Neutrophil (primary cell): Measurements from ENCODE around the gene MARS1.
A peak's percentile ranks its signal among the peaks of the same experiment; 100 is the strongest.
"Not testable (repeated sequence)": the region's sequence is repeated elsewhere in the genome, so short reads cannot be mapped to it uniquely, and the experiment has no call there.

Experiments used
- H3K27ac ChIP-seq: fragments of 200-600 bp; sonication (generic); 2 replicates; pipeline ENCODE4 v1.5.1; 2016; ENCODE audit warnings: mild to moderate bottlenecking, moderate library complexity
- H3K27me3 ChIP-seq: fragments of 200-600 bp; sonication (generic); 2 replicates; pipeline ENCODE4 v1.6.0; 2016; ENCODE audit warnings: mild to moderate bottlenecking
- H3K36me3 ChIP-seq: fragments of 200-600 bp; sonication (generic); 2 replicates; pipeline ENCODE4 v1.5.1; 2017
- H3K4me1 ChIP-seq, 2 experiments: fragments of 200-600 bp in 1 of 2; sonication (generic) in 1 of 2; 1 replicate in 1 of 2; 2 replicates in 1 of 2; pipeline versions ENCODE4 v1.5.1 to v1.6.1; 2013 to 2016; ENCODE audit warnings: low read depth in 1 of 2, low read length in 1 of 2, mild to moderate bottlenecking in 1 of 2, moderate library complexity in 1 of 2; ENCODE audit not compliant: control insufficient read depth in 1 of 2, insufficient read depth in 1 of 2
- H3K4me3 ChIP-seq, 2 experiments: fragments of 200-600 bp in 1 of 2; sonication (generic) in 1 of 2; 1 replicate in 1 of 2; 2 replicates in 1 of 2; pipeline ENCODE4 v1.5.1; 2013 to 2016; ENCODE audit warnings: low read depth in 1 of 2, low read length in 1 of 2, mild to moderate bottlenecking in 1 of 2, moderate library complexity in 1 of 2
- H3K9me3 ChIP-seq: fragments of 200-600 bp; sonication (generic); 2 replicates; pipeline ENCODE4 v1.5.1; 2016
- TF ChIP-seq, protein P1 (sequence below): fragments of 200-600 bp; sonication (generic); IDR thresholded peaks from 2 replicates; pipeline ENCODE4 v1.5.1; 2016; ENCODE audit warnings: antibody characterized with exemption

Gene MARS1

DNA sequence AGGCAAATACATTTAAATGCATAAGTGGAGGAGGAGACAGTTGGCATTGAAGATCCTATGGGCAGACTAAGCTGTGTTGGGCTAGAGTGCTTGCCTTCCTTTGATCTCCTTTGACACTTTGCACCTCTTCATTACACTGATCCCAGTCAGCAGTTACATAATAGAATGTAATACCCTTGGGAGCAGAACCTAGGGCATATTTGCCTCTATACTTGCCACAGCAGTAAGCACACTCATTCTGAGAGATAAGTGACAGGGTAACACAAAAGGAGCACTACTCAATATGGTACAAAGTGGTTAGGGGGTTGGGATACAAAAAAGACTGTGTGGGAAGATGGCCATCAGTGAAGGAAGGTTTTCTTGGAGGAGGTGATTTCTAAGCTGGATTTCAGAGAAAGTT, 9.0 kb downstream of the MARS1 start:
- TF ChIP-seq, protein P1, sequence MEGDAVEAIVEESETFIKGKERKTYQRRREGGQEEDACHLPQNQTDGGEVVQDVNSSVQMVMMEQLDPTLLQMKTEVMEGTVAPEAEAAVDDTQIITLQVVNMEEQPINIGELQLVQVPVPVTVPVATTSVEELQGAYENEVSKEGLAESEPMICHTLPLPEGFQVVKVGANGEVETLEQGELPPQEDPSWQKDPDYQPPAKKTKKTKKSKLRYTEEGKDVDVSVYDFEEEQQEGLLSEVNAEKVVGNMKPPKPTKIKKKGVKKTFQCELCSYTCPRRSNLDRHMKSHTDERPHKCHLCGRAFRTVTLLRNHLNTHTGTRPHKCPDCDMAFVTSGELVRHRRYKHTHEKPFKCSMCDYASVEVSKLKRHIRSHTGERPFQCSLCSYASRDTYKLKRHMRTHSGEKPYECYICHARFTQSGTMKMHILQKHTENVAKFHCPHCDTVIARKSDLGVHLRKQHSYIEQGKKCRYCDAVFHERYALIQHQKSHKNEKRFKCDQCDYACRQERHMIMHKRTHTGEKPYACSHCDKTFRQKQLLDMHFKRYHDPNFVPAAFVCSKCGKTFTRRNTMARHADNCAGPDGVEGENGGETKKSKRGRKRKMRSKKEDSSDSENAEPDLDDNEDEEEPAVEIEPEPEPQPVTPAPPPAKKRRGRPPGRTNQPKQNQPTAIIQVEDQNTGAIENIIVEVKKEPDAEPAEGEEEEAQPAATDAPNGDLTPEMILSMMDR: no peak
- H3K36me3 ChIP-seq: peaks cover 71% of the 10 kb centered on the region
- no peaks in the 10 kb centered on the region for H3K27me3 ChIP-seq
- H3K4me1 ChIP-seq: peaks cover 16 to 18% of the 10 kb centered on the region in 2 experiments
- H3K4me3 ChIP-seq: no peak overlapping the region
- H3K9me3 ChIP-seq: no peaks in the 10 kb centered on the region
- no peak overlapping the region for H3K27ac ChIP-seq

DNA sequence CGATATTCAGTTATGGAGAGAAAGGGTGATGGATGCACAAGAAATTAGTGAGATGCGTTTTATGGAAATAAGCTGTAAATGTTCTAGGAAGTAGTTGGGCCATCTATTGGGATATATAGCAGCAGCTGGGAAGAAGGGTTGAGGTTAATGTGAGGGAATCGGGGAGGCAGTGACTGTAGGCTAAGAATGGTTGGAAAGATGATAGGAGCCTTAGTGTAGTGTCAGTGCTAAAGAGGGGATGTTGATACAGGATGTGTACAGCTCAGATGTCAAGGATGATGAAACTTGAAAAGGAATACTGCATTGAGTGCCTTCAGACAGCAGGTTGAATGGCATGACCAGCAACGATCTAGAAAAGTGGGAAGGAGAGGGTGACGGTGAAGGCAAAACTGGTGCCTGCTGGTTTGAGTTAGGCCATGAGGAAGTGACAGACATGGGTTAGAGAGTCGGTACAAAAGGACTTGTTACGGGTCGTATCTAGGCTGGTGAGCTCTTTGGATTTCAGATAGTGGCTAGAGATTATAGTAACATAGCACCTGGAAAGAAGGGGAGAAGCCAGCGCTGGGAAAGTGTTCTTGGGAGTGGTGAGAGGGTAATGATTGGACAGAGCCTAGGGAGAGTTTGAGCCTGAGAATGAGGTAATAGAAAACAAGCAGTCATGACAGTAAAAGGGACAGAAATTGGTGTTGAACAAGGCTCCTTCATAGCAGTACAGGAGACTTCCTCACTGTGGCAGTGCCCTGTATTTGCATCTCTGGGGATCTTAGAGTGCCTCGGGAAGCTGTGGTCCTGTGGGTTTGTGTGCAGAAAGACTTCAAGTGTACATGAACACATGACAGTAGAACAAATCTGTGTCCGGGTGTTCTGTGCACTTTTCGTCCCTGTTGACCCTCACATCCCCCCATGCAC, 9.6 kb downstream of the MARS1 start:
- no peaks in the 10 kb centered on the region for H3K27me3 ChIP-seq
- peak overlapping the region; percentile 35 for H3K27ac ChIP-seq
- peaks cover 71% of the 10 kb centered on the region for H3K36me3 ChIP-seq
- no peaks in the 10 kb centered on the region for H3K9me3 ChIP-seq
- H3K4me3 ChIP-seq: no peak overlapping the region
- peaks cover 16 to 18% of the 10 kb centered on the region in 2 experiments for H3K4me1 ChIP-seq
- TF ChIP-seq, protein P1: no peak

DNA sequence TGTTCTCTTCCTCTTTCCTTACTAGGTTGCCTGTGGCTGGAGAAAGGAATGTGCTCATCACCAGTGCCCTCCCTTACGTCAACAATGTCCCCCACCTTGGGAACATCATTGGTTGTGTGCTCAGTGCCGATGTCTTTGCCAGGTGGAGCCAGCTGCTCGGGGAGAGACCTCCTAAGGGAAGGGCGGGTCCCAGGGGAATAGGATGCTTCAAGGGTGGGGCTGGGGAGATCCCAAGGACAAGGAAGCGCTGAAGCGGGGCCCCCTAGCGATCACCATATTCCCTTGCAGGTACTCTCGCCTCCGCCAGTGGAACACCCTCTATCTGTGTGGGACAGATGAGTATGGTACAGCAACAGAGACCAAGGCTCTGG, 10.2 kb downstream of the MARS1 start:
- H3K4me1 ChIP-seq: peaks cover 16 to 18% of the 10 kb centered on the region in 2 experiments
- no peaks in the 10 kb centered on the region for H3K27me3 ChIP-seq
- no peaks in the 10 kb centered on the region for H3K9me3 ChIP-seq
- H3K36me3 ChIP-seq: peaks cover 72% of the 10 kb centered on the region
- no peak overlapping the region for H3K4me3 ChIP-seq
- TF ChIP-seq, protein P1: no peak
- no peak overlapping the region for H3K27ac ChIP-seq

DNA sequence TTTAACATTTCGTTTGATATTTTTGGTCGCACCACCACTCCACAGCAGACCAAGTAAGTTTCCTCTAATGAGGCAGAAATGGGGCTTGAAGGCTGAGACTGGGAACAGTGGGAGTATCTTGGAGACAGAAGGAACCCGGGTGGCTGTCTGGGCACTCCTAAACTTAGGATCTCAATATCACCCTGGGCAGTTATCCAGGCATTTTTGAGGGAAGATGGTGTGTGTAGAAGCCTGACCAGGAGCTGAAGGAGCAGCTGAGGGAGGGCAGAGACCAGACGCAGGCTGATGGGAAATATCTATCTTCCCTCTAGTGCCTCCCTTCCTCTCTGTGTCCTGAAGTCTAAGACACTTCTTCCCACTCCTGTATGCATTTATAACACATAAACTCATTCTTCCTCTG, 10.7 kb downstream of the MARS1 start:
- peaks cover 76% of the 10 kb centered on the region for H3K36me3 ChIP-seq
- no peaks in the 10 kb centered on the region for H3K9me3 ChIP-seq
- H3K4me3 ChIP-seq: no peak overlapping the region
- TF ChIP-seq, protein P1: no peak
- H3K4me1 ChIP-seq: peaks cover 16 to 18% of the 10 kb centered on the region in 2 experiments
- H3K27ac ChIP-seq: no peak overlapping the region
- H3K27me3 ChIP-seq: no peaks in the 10 kb centered on the region

DNA sequence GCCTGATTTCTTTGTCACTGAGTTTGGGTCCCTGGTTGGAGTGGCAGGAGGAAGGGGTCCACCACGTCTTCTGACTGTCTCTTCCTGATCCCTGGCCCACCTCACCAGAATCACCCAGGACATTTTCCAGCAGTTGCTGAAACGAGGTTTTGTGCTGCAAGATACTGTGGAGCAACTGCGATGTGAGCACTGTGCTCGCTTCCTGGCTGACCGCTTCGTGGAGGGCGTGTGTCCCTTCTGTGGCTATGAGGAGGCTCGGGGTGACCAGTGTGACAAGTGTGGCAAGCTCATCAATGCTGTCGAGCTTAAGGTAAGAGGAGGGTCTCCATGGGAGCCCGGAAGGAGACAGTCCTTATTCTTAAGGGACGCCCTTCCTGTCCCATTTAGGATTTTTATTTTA, 12.3 kb downstream of the MARS1 start:
- H3K4me1 ChIP-seq: peaks cover 16 to 18% of the 10 kb centered on the region in 2 experiments
- H3K27ac ChIP-seq: peak overlapping the region; percentile 68
- no peak overlapping the region for H3K4me3 ChIP-seq
- H3K27me3 ChIP-seq: no peaks in the 10 kb centered on the region
- peaks cover 83% of the 10 kb centered on the region for H3K36me3 ChIP-seq
- H3K9me3 ChIP-seq: no peaks in the 10 kb centered on the region
- TF ChIP-seq, protein P1: no peak

DNA sequence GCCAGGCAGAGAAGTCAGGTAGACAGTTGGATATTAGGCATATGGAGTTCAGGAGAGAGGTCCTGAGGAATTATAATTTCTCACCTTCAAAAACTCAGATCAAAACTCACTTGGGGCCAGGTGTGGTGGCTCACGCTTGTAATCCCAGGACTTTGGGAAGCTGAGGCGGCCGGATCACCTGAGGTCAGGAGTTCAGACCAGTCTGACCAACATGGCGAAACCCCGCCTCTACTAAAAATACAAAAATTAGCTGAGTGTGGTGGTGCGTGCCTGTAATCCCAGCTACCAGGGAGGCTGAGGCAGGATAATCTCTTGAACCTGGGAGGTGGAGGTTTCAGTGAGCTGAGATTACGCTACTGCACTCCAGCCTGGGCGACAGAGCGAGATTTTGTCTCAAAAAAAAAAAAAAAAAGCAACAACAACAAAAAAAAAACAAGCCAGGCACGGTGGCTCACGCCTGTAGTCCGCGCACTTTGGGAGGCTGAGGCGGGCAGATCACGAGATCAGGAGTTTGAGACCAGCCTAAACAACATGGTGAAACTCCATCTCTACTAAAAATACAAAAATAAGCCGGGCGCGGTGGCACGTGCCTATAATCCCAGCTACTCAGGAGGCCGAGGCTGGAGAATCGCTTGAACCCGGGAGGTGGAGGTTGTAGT, 14.6 kb downstream of the MARS1 start:
- H3K4me1 ChIP-seq: peaks cover 16 to 18% of the 10 kb centered on the region in 2 experiments
- H3K36me3 ChIP-seq: peaks cover 85% of the 10 kb centered on the region
- not testable (repeated sequence) for H3K4me3 ChIP-seq, H3K27ac ChIP-seq, H3K9me3 ChIP-seq, H3K27me3 ChIP-seq

DNA sequence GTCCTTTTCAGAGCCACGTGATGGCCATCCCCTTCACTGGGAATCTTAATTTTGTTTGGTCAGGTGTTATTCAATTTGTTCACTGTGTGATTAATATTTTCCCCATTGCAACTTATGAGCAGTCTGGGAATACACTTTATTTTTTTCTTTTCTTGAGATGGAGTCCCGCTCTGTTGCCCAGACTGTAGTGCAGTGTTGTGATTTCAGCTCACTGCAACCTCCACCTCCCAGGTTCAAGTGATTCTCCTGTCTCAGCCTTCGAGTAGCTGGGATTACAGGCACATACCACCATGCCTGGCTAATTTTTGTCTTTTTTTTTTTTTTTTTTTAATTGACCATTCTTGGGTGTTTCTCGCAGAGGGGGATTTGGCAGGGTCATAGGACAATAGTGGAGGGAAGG, 18.7 kb downstream of the MARS1 start:
- H3K27ac ChIP-seq, H3K27me3 ChIP-seq, H3K4me3 ChIP-seq, H3K9me3 ChIP-seq, H3K4me1 ChIP-seq: not testable (repeated sequence)
- peaks cover 83% of the 10 kb centered on the region for H3K36me3 ChIP-seq

DNA sequence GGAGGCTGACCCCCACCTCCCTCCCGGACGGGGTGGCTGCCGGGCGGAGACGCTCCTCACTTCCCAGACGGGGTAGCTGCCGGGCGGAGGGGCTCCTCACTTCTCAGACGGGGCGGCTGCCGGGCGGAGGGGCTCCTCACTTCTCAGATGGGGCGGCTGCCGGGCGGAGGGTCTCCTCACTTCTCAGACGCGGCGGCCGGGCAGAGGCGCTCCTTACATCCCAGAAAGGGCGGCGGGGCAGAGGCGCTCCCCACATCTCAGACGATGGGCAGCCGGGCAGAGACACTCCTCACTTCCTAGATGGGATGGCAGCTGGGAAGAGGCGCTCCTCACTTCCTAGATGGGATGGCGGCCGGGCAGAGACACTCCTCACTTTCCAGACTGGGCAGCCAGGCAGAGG, 19.9 kb downstream of the MARS1 start:
- H3K27me3 ChIP-seq, H3K4me1 ChIP-seq, H3K4me3 ChIP-seq, H3K9me3 ChIP-seq, H3K27ac ChIP-seq: not testable (repeated sequence)
- H3K36me3 ChIP-seq: peaks cover 85% of the 10 kb centered on the region
